ENCODE measurements around the gene SYNJ2. TPM values are rescaled to one million over a fixed set of nuclear protein-coding genes. Genes with fewer than 3 reads are reported as not detected.
A peak's percentile ranks its signal among the peaks of the same experiment; 100 is the strongest.

Gene SYNJ2
- total and polyA plus RNA-seq, 3 experiments from 2014 or later, result 8.7 to 17.5 (median 16.7) TPM

- ChIA-PET CTCF (interaction anchor here (1.4 kb wide), 1 partner anchor 73 kb away, joined by 6 read pairs; no protein-coding TSS in a partner anchor), POLR2A (no interaction called here)
- Histone ChIP-seq H3K27me3 (ENCODE audit: insufficient read depth, low read length, poor library complexity, severe bottlenecking) (no peaks in the 10 kb centered on the region), H3K27ac (ENCODE audit: low read depth, low read length) (no peak overlapping the region), H3K4me1 (ENCODE audit: insufficient read depth, low read length) (no peaks in the 10 kb centered on the region), H3K4me3 (ENCODE audit: low read length) (no peak overlapping the region), H3K9me3 (ENCODE audit: low read length) (no peaks in the 10 kb centered on the region), H3K36me3 (ENCODE audit: insufficient read depth, low read length) (no peaks in the 10 kb centered on the region)
- Mint-ChIP-seq H3K4me1 (no peaks in the 10 kb centered on the region), H3K36me3 (peaks cover 0 to 5% (median 0%) of the 10 kb centered on the region in 3 donors), H3K27ac (no peak overlapping the region), H3K9me3 (peaks cover 6 to 19% (median 11%) of the 10 kb centered on the region in 5 donors), H3K27me3 (peaks cover 10 to 14% of the 10 kb centered on the region in 2 donors), H3K4me3 (no peak overlapping the region)
- no peak for DNase-seq
Observed at GRCh38 chr6:157952861-157953351, 28.8 kb upstream of the SYNJ2 start.

DNA sequence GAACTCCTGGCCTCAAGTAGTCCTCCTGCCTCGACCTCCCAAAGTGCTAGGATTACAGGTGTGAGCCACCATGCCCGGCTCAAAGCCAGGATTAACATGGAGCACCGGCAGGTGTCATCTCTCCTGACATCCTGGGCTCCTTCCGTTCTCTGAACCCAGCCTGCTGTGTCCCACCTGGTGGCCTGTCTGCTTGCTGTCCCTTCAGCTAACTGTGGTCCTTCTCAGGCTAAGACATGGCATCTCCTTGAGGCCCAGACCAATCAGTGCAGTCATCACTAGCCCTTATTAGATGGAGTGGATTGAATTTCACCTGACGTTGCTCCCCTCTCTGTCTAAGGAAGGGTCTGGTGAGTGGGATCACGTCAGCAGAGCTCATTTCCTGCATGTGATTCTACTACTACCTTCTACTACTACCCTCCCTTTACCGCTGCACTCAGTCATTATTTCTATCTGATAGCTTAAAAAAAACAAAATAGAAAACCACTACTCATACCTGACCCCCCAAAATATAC, 28.0 kb upstream of the SYNJ2 start:
- CTCF ChIA-PET, result no interaction called here
- Histone ChIP-seq H3K4me3 (ENCODE audit: low read length) (no peak overlapping the region), H3K9me3 (ENCODE audit: low read length) (no peaks in the 10 kb centered on the region), H3K36me3 (ENCODE audit: insufficient read depth, low read length) (no peaks in the 10 kb centered on the region), H3K4me1 (ENCODE audit: insufficient read depth, low read length) (no peaks in the 10 kb centered on the region), H3K27me3 (ENCODE audit: insufficient read depth, low read length, poor library complexity, severe bottlenecking) (no peaks in the 10 kb centered on the region), H3K27ac (ENCODE audit: low read depth, low read length) (no peak overlapping the region)
- Mint-ChIP-seq H3K36me3 (peaks cover 0 to 4% (median 2%) of the 10 kb centered on the region in 3 donors), H3K4me3 (no peak overlapping the region), H3K9me3 (peaks cover 13 to 22% (median 19%) of the 10 kb centered on the region in 5 donors), H3K27me3 (peaks cover 10 to 11% of the 10 kb centered on the region in 2 donors), H3K27ac (peak overlapping the region in 1 of 8 donors; percentile 38), H3K4me1 (no peaks in the 10 kb centered on the region)
- POLR2A ChIA-PET, result no interaction called here
- DNase-seq, result no peak

DNA sequence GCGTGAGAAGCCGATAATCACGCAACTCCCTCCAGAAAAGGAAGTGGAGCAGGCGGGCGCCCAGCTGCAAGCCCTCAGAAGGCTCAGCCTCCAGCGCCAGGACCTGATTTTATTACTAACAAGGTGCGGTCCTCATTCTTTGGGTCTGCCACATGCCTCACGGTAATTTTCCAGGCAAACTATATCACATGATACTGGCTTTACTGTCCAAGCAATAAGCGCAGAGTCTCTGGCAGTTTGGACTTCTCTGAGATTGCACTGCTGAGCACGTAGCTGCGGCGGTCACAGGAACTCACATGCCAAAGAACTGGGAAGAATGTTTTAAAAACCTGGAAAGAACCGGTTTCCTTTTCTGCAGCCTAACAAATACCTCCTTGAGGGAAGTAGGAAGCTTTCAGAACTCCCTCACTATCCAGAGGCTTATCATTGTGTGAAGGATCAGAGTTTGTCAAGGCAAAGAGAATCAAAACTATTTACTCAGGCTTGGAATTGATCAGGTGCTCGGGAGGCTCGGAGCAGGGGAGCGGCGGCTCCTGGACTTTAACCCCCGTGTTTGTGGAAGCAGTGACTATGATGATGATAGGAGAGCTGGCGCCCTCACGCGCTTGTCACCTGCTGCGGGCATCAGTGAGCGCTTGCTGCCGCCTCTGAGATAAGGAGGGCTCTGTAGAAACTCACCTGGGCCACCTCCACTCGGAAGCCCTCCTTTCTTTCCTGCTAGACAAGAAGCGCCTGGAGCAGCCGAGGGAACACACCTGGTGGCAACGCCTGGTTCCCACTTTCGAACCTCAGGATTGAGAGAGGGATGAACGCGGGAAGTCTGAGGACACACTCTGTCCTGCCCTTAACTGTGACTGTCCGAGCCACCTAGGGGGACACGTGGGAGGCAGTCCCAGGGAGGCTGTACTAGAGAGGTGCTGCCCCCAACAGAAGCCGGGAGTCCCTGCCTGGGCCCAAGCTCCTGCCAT, 27.2 kb upstream of the SYNJ2 start:
- H3K4me1 ChIP-seq (ENCODE audit: insufficient read depth, low read length), result no peaks in the 10 kb centered on the region
- ChIA-PET POLR2A (no interaction called here), CTCF (no interaction called here)
- no peaks in the 10 kb centered on the region for H3K4me1 Mint-ChIP-seq
- H3K36me3 ChIP-seq (ENCODE audit: insufficient read depth, low read length), result no peaks in the 10 kb centered on the region
- H3K27ac ChIP-seq (ENCODE audit: low read depth, low read length), result no peak overlapping the region
- DNase-seq, result no peak
- no peak overlapping the region for H3K4me3 Mint-ChIP-seq
- peaks cover 5% of the 10 kb centered on the region for H3K9me3 ChIP-seq (ENCODE audit: low read length)
- peaks cover 19 to 25% (median 21%) of the 10 kb centered on the region in 5 donors for H3K9me3 Mint-ChIP-seq
- H3K4me3 ChIP-seq (ENCODE audit: low read length), result no peak overlapping the region
- H3K27me3 Mint-ChIP-seq, result peaks cover 10 to 13% of the 10 kb centered on the region in 2 donors
- no peak overlapping the region for H3K27ac Mint-ChIP-seq
- peaks cover 0 to 10% (median 3%) of the 10 kb centered on the region in 3 donors for H3K36me3 Mint-ChIP-seq
- no peaks in the 10 kb centered on the region for H3K27me3 ChIP-seq (ENCODE audit: insufficient read depth, low read length, poor library complexity, severe bottlenecking)

- Histone ChIP-seq H3K4me3 (ENCODE audit: low read length) (no peak overlapping the region), H3K27me3 (ENCODE audit: insufficient read depth, low read length, poor library complexity, severe bottlenecking) (no peaks in the 10 kb centered on the region), H3K9me3 (ENCODE audit: low read length) (peaks cover 11% of the 10 kb centered on the region), H3K4me1 (ENCODE audit: insufficient read depth, low read length) (no peaks in the 10 kb centered on the region), H3K27ac (ENCODE audit: low read depth, low read length) (no peak overlapping the region), H3K36me3 (ENCODE audit: insufficient read depth, low read length) (no peaks in the 10 kb centered on the region)
- H3K27ac Mint-ChIP-seq, result no peak overlapping the region
- peaks cover 12 to 15% of the 10 kb centered on the region in 2 donors for H3K27me3 Mint-ChIP-seq
- POLR2A ChIA-PET, result no interaction called here
- peaks cover 15 to 25% (median 22%) of the 10 kb centered on the region in 5 donors for H3K9me3 Mint-ChIP-seq
- CTCF ChIA-PET, result no interaction called here
- no peaks in the 10 kb centered on the region for H3K4me1 Mint-ChIP-seq
- no peak overlapping the region for H3K4me3 Mint-ChIP-seq
- H3K36me3 Mint-ChIP-seq, result peaks cover 0 to 14% (median 5%) of the 10 kb centered on the region in 3 donors
- no peak for DNase-seq
Observed at GRCh38 chr6:157955675-157956074, 26.0 kb upstream of the SYNJ2 start.

DNA sequence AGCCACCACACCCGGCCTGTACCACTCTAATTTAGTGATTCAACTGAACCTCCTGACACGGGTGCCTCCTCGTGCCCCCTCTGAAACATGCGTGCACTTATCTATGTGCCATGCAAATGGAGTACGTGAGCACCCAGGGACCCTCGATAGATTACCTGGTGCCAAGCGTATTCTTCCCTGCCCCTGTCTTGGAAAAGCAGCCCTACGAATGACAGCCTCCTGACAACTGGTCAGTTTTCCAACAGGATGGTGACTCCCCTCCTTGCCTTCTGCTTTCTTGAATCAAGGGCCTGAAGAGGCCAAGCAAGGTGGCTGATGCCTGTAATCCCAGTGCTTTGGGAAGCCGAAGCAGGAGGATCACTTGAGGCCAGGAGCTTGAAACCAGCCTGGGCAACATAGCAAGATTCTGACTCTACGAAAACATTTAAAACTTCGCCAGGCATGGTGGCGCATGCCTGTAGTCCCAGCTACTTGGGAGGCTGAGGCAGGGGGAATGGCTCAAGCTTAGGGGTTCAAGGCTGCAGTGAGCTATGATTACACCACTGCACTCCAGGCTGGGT, 25.4 kb upstream of the SYNJ2 start:
- CTCF ChIA-PET, result no interaction called here
- peaks cover 11% of the 10 kb centered on the region for H3K9me3 ChIP-seq (ENCODE audit: low read length)
- no peaks in the 10 kb centered on the region for H3K27me3 ChIP-seq (ENCODE audit: insufficient read depth, low read length, poor library complexity, severe bottlenecking)
- H3K4me3 Mint-ChIP-seq, result no peak overlapping the region
- no peaks in the 10 kb centered on the region for H3K36me3 ChIP-seq (ENCODE audit: insufficient read depth, low read length)
- POLR2A ChIA-PET, result interaction anchor here (0.6 kb wide), 1 partner anchor 116 kb away, joined by 3 read pairs; no protein-coding TSS in a partner anchor
- no peak overlapping the region for H3K4me3 ChIP-seq (ENCODE audit: low read length)
- no peak overlapping the region for H3K27ac ChIP-seq (ENCODE audit: low read depth, low read length)
- peaks cover 10 to 15% of the 10 kb centered on the region in 2 donors for H3K27me3 Mint-ChIP-seq
- H3K9me3 Mint-ChIP-seq, result peaks cover 13 to 27% (median 22%) of the 10 kb centered on the region in 5 donors
- no peaks in the 10 kb centered on the region for H3K4me1 Mint-ChIP-seq
- no peak for DNase-seq
- H3K4me1 ChIP-seq (ENCODE audit: insufficient read depth, low read length), result no peaks in the 10 kb centered on the region
- no peak overlapping the region for H3K27ac Mint-ChIP-seq
- peaks cover 0 to 17% (median 5%) of the 10 kb centered on the region in 3 donors for H3K36me3 Mint-ChIP-seq

GRCh38 chr6:157959451-157960227, 22.0 kb upstream of the SYNJ2 start:
- Histone ChIP-seq H3K36me3 (ENCODE audit: insufficient read depth, low read length) (no peaks in the 10 kb centered on the region), H3K4me3 (ENCODE audit: low read length) (no peak overlapping the region), H3K27me3 (ENCODE audit: insufficient read depth, low read length, poor library complexity, severe bottlenecking) (no peaks in the 10 kb centered on the region), H3K27ac (ENCODE audit: low read depth, low read length) (no peak overlapping the region), H3K9me3 (ENCODE audit: low read length) (peaks cover 11% of the 10 kb centered on the region), H3K4me1 (ENCODE audit: insufficient read depth, low read length) (peaks cover 16% of the 10 kb centered on the region)
- Mint-ChIP-seq H3K4me1 (peaks cover 0 to 8% (median 7%) of the 10 kb centered on the region in 3 donors), H3K36me3 (peaks cover 0 to 24% (median 6%) of the 10 kb centered on the region in 3 donors), H3K9me3 (peaks cover 13 to 27% (median 22%) of the 10 kb centered on the region in 5 donors), H3K4me3 (no peak overlapping the region), H3K27ac (no peak overlapping the region), H3K27me3 (peaks cover 7 to 15% of the 10 kb centered on the region in 2 donors)
- no peak for DNase-seq
- POLR2A ChIA-PET, result no interaction called here
- CTCF ChIA-PET, result interaction anchor here (0.9 kb wide), 1 partner anchor 67 kb away, joined by 3 read pairs; no protein-coding TSS in a partner anchor

DNA sequence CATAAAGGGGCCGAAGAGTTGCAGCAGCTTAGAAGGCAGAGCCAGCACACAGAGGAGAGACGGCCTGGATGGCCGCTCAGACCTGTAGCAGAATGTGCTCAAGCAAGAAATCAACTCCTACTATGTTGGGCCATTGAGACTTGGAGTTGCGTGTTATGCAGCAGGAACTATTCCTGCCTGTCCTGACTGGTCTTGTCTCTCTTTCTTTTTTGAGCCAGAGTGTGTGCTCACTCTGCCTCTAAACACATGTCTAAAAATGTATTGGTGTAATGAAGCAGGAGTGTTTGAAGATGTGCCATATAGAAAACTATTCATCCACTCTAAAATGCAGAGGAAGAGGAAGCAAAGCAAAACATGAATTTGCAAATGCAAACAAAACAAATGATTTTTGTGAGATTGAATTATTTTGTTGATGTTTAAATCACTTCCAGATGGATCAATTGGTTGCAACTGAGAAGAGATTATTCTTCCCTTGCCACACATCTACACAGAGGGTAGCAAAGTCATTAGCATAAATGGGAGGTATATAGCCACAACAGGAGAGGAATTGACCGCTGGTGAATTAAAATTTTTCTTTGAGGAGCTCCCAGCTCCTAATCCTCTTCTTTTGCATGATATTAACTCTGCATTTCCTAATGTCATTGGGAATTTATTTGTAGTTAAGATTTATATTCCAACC, 20.4 kb upstream of the SYNJ2 start:
- ChIA-PET POLR2A (no interaction called here), CTCF (interaction anchor here (1.2 kb wide), 1 partner anchor 15 kb away, joined by 3 read pairs; no protein-coding TSS in a partner anchor)
- Histone ChIP-seq H3K4me1 (ENCODE audit: insufficient read depth, low read length) (peaks cover 16% of the 10 kb centered on the region), H3K9me3 (ENCODE audit: low read length) (peaks cover 11% of the 10 kb centered on the region), H3K36me3 (ENCODE audit: insufficient read depth, low read length) (no peaks in the 10 kb centered on the region), H3K4me3 (ENCODE audit: low read length) (no peak overlapping the region), H3K27me3 (ENCODE audit: insufficient read depth, low read length, poor library complexity, severe bottlenecking) (no peaks in the 10 kb centered on the region), H3K27ac (ENCODE audit: low read depth, low read length) (no peak overlapping the region)
- H3K4me1 Mint-ChIP-seq, result peaks cover 0 to 8% (median 7%) of the 10 kb centered on the region in 3 donors
- no peak overlapping the region for H3K4me3 Mint-ChIP-seq
- H3K9me3 Mint-ChIP-seq, result peaks cover 16 to 27% (median 22%) of the 10 kb centered on the region in 5 donors
- DNase-seq, result no peak
- H3K36me3 Mint-ChIP-seq, result peaks cover 0 to 29% (median 6%) of the 10 kb centered on the region in 3 donors
- peaks cover 7 to 16% of the 10 kb centered on the region in 2 donors for H3K27me3 Mint-ChIP-seq
- H3K27ac Mint-ChIP-seq, result no peak overlapping the region

Data from CD8-positive, alpha-beta memory T cell (primary cell).